Activated CD8-positive, alpha-beta T cell treated with anti-CD3 and anti-CD28 coated beads for 36 hours (primary cell): ENCODE data around the gene ABHD17C. TPM values are rescaled to one million over a fixed set of nuclear protein-coding genes. Genes with fewer than 3 reads are reported as not detected.

Experiments used
- ATAC-seq: fragments of 200-7000 bp; cut with Tn5 transposase; one replicate; pipeline ENCODE4 v1.10.0; 2021; ENCODE audit warnings: mild to moderate bottlenecking, moderate library complexity
- CTCF ChIA-PET: fragments of 350-600 bp; sonication (Branson Sonifier 250); formaldehyde crosslinking; loops from one replicate; lab custom pipeline; 2021; ENCODE audit warnings: antibody characterized with exemption; lab: Charles Lee
- POLR2A ChIA-PET: fragments of 350-600 bp; sonication (Branson Sonifier 250); formaldehyde crosslinking; loops from one replicate; lab custom pipeline; 2021; ENCODE audit warnings: antibody characterized with exemption; lab: Charles Lee
- DNase-seq: peaks from one replicate; pipeline ENCODE4 v3.0.0-alpha.2; 2020
- H3K27ac Mint-ChIP-seq: one replicate; pipeline ENCODE4 v1.8.0; 2021; ENCODE audit warnings: mild to moderate bottlenecking, mixed read lengths
- H3K27me3 Mint-ChIP-seq: one replicate; pipeline ENCODE4 v1.8.0; 2021; ENCODE audit warnings: mixed read lengths
- H3K36me3 Mint-ChIP-seq: one replicate; pipeline ENCODE4 v1.8.0; 2021; ENCODE audit warnings: low read depth, mixed read lengths
- H3K4me1 Mint-ChIP-seq: one replicate; pipeline ENCODE4 v1.8.0; 2021; ENCODE audit warnings: low read depth, mixed read lengths
- H3K4me3 Mint-ChIP-seq: one replicate; pipeline ENCODE4 v1.8.0; 2021; ENCODE audit warnings: mild to moderate bottlenecking, moderate library complexity, mixed read lengths
- H3K9me3 Mint-ChIP-seq: one replicate; pipeline ENCODE4 v1.8.0; 2021; ENCODE audit warnings: mixed read lengths
- intact Hi-C: fragments of 100-400 bp; cut with micrococcal nuclease; formaldehyde crosslinking; loops from one replicate; pipeline ENCODE4 v1.10.0; 2022
- total RNA-seq, 2 experiments: library from RNA; stranded (reverse); gene quantifications; one replicate each; pipeline ENCODE4 v1.2.3, GENCODE V29; 2021
- TF ChIP-seq, protein P1 (sequence below): fragments of 200-600 bp; IDR thresholded peaks from one replicate; pipeline ENCODE4 v1.8.0; 2022; ENCODE audit warnings: antibody characterized with exemption, mild to moderate bottlenecking

Gene ABHD17C
- total RNA-seq, 2 experiments from 2014 or later = 5.4 to 5.6 TPM

- no peak for ATAC-seq
- ChIA-PET POLR2A (no interaction called here), CTCF (no interaction called here)
- TF ChIP-seq, protein P1, sequence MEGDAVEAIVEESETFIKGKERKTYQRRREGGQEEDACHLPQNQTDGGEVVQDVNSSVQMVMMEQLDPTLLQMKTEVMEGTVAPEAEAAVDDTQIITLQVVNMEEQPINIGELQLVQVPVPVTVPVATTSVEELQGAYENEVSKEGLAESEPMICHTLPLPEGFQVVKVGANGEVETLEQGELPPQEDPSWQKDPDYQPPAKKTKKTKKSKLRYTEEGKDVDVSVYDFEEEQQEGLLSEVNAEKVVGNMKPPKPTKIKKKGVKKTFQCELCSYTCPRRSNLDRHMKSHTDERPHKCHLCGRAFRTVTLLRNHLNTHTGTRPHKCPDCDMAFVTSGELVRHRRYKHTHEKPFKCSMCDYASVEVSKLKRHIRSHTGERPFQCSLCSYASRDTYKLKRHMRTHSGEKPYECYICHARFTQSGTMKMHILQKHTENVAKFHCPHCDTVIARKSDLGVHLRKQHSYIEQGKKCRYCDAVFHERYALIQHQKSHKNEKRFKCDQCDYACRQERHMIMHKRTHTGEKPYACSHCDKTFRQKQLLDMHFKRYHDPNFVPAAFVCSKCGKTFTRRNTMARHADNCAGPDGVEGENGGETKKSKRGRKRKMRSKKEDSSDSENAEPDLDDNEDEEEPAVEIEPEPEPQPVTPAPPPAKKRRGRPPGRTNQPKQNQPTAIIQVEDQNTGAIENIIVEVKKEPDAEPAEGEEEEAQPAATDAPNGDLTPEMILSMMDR = no peak
- no peak for DNase-seq
- intact Hi-C loops = no loop called here
- Mint-ChIP-seq H3K36me3 (no peaks in the 10 kb centered on the region), H3K27me3 (peaks cover 29% of the 10 kb centered on the region), H3K4me1 (peaks cover 3% of the 10 kb centered on the region), H3K27ac (no peak overlapping the region), H3K9me3 (no peaks in the 10 kb centered on the region), H3K4me3 (no peak overlapping the region)
Measured at GRCh38 chr15:80677041-80677440, 18.1 kb upstream of the ABHD17C start.

- DNase-seq = no peak
- no peak overlapping the region for H3K27ac Mint-ChIP-seq
- no peak overlapping the region for H3K4me3 Mint-ChIP-seq
- POLR2A ChIA-PET = no interaction called here
- TF ChIP-seq, protein P1 = no peak
- no peak for ATAC-seq
- H3K9me3 Mint-ChIP-seq = peaks cover 3% of the 10 kb centered on the region
- peaks cover 36% of the 10 kb centered on the region for H3K27me3 Mint-ChIP-seq
- H3K4me1 Mint-ChIP-seq = peaks cover 3% of the 10 kb centered on the region
- no peaks in the 10 kb centered on the region for H3K36me3 Mint-ChIP-seq
- CTCF ChIA-PET = no interaction called here
- intact Hi-C loops = no loop called here
Measured at GRCh38 chr15:80679167-80679803, 15.8 kb upstream of the ABHD17C start.

- no peak overlapping the region for H3K4me3 Mint-ChIP-seq
- H3K4me1 Mint-ChIP-seq = peaks cover 3% of the 10 kb centered on the region
- ChIA-PET POLR2A (no interaction called here), CTCF (no interaction called here)
- H3K27me3 Mint-ChIP-seq = peaks cover 36% of the 10 kb centered on the region
- DNase-seq = no peak
- H3K9me3 Mint-ChIP-seq = peaks cover 4% of the 10 kb centered on the region
- H3K27ac Mint-ChIP-seq = no peak overlapping the region
- TF ChIP-seq, protein P1 = no peak
- no peak for ATAC-seq
- intact Hi-C loops = no loop called here
- no peaks in the 10 kb centered on the region for H3K36me3 Mint-ChIP-seq
Measured at GRCh38 chr15:80679804-80680175, 15.3 kb upstream of the ABHD17C start.

DNA sequence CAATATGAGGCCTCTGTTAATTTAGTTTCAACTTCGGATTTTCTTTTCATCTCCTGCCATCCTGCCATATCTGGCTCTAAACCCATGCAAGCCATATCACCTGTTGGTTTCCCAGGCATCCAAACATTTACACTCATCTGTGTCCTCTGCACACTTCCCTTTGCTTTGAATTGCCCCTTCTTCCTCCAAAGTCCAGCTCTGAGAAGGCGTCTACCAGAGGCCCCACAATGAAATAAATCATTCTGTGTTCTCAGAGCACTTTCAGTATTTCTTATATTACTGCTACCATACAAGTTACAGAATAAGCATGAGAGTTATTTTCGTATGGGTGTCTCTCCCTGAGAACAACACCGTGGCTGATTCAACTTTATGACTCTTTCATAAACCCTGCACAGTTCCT is 12.9 kb upstream of the ABHD17C start:
- Mint-ChIP-seq H3K36me3 (no peaks in the 10 kb centered on the region), H3K4me3 (no peak overlapping the region), H3K27ac (no peak overlapping the region)

GRCh38 chr15:80684697-80685096 is 10.4 kb upstream of the ABHD17C start:
- CTCF ChIA-PET = interaction anchor here (1.2 kb wide), 1 partner anchor 12 kb away, joined by 3 read pairs; no protein-coding TSS in a partner anchor
- Mint-ChIP-seq H3K4me1 (peaks cover under 1% of the 10 kb centered on the region), H3K4me3 (no peak overlapping the region), H3K27ac (no peak overlapping the region), H3K27me3 (peaks cover 21% of the 10 kb centered on the region), H3K36me3 (no peaks in the 10 kb centered on the region), H3K9me3 (peaks cover 4% of the 10 kb centered on the region)
- TF ChIP-seq, protein P1 = no peak
- intact Hi-C loops = no loop called here
- DNase-seq (no peak), ATAC-seq (no peak)
- POLR2A ChIA-PET = no interaction called here

More for the DNA sequence above, 12.9 kb upstream of the ABHD17C start:
- ATAC-seq = no peak
- DNase-seq = no peak
- ChIA-PET CTCF (no interaction called here), POLR2A (no interaction called here)
- H3K9me3 Mint-ChIP-seq = peaks cover 4% of the 10 kb centered on the region
- intact Hi-C loops = no loop called here
- H3K27me3 Mint-ChIP-seq = peaks cover 27% of the 10 kb centered on the region
- H3K4me1 Mint-ChIP-seq = peaks cover 3% of the 10 kb centered on the region
- TF ChIP-seq, protein P1 = no peak
